HG02642 (cell line): ENCODE results near the gene TAF15.

Experiments used
- ATAC-seq: cut with Tn5 transposase; IDR thresholded peaks from one replicate; pipeline ENCODE4 v1.9.1; 2021; ENCODE audit warnings: mild to moderate bottlenecking; ENCODE audit not compliant: unreplicated experiment, poor library complexity

The TAF15 gene

GRCh38 chr17:35812456-35812855 is 3.2 kb downstream of the TAF15 start:
- no peak for ATAC-seq

- no peak for ATAC-seq
Observed at GRCh38 chr17:35816723-35817122, 7.4 kb downstream of the TAF15 start.

DNA sequence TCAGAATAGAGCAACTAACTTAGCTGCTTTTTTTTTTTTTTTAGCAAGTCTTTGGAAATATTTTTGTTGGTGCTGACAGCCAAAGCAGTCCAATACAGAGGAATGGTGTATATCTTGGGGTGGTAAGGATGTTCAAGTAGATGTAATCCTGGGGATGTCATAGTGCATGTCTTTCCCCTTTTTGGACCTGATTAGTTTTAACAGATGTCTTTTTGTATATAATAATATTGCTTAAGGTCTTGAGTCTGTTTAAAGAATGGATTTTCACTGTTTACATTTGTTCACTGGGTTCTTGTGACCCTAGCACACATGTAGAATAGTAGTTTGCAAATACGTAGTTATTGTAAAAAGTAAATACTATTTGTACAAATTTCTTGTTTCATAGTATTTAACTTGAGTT is 7.9 kb downstream of the TAF15 start:
- no peak for ATAC-seq

DNA sequence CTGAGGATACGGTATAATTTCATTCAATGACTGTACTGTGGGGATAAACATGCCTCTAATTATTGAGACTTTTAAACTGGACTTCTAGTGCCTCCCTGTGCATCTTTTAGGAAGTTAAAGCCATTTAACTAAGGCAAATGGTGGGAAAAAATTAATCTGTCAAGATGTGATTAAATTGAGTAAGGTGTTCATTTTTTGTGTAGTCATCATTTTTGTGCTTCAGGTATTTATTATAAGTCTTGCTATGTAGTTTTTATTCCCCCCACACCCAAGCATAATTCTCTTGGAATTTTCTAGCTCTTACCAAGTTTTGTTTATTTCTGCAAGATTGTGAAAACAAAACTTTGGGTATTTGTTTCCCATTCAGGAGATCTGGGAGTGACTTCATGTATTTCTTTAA is 10.2 kb downstream of the TAF15 start:
- ATAC-seq, result no peak

- no peak for ATAC-seq
Observed at GRCh38 chr17:35821308-35821707, 12.0 kb downstream of the TAF15 start.

GRCh38 chr17:35825206-35825605 is 15.9 kb downstream of the TAF15 start:
- ATAC-seq, result no peak

GRCh38 chr17:35841101-35841500 is 31.8 kb downstream of the TAF15 start:
- ATAC-seq, result no peak

GRCh38 chr17:35841505-35841904 is 32.2 kb downstream of the TAF15 start:
- ATAC-seq, result no peak

- ATAC-seq, result no peak
Observed at GRCh38 chr17:35842239-35842638, 33.0 kb downstream of the TAF15 start.

GRCh38 chr17:35843698-35844097 is 34.4 kb downstream of the TAF15 start:
- ATAC-seq, result no peak

- no peak for ATAC-seq
Observed at GRCh38 chr17:35844547-35844946, 35.3 kb downstream of the TAF15 start.

DNA sequence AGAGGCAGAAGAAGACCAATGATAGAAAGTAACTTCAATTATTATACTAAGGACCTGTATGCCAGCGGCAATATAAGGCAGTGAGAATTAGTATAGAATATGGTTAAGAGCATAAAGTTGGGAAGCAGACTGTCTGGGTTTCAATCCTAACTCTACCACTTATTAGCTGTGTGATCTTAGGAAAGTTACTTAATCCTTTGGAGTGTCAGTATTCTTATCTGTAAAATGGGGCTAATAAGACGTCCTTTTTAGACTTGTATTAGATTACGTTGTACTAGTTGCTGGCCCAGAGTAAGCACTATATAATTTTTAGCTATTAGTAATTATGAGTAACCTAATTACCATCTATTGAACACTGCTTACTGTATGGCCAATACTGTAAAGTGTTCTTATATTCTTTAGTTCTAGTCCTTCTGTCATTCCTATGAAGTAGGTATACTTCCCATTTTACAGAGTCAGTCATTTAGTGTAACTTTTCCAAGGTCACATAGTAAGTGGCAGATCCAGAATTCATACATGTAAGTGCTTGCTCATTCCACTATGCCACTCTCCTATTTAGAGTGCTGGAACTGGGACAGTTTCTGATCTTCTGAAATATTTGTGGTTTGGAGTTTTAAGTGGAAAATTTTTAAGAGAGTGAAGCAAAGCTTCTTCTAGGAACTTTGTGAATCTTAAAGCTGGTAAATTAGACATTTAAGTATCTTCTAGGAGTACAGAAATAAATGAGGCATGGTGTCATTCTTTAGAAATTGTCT is 36.9 kb downstream of the TAF15 start:
- ATAC-seq, result no peak

GRCh38 chr17:35847006-35847405 is 37.7 kb downstream of the TAF15 start:
- no peak for ATAC-seq

GRCh38 chr17:35847633-35848373 is 38.5 kb downstream of the TAF15 start:
- no peak for ATAC-seq

- no peak for ATAC-seq
Observed at GRCh38 chr17:35849469-35850348, 40.4 kb downstream of the TAF15 start.

GRCh38 chr17:35855965-35856364 is 46.7 kb downstream of the TAF15 start:
- ATAC-seq, result no peak

GRCh38 chr17:35856603-35857002 is 47.3 kb downstream of the TAF15 start:
- no peak for ATAC-seq

DNA sequence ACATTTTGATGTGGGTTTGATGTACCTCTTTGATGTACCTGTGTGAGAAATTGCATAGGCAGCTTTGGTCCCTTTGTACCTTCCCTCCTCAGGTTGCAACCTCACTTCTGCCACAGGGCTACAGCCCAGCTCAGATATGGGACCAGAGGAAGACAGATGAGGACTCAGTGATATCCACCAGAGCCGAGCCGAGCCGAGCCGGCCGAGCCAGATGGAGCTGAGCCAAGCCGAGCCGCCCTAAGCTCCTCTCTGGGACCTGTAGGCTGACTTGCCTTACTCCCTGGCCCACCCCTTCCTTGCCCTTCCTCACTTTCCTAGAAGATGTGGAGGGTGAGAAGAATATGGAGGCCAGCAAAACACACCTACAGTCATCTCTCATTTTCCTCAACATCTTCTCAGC is 55.6 kb downstream of the TAF15 start:
- no peak for ATAC-seq

- ATAC-seq, result no peak
Observed at GRCh38 chr17:35865412-35866340, 56.4 kb downstream of the TAF15 start.
